HAP-1 (cell line): ENCODE measurements around the gene PIM3.
A peak's percentile ranks its signal among the peaks of the same experiment; 100 is the strongest.

Experiments
- DNase-seq, 2 experiments: peaks; one replicate each; pipeline ENCODE4 v3.0.0-alpha.2; 2016 to 2020; ENCODE audit warnings: low spot score in 2 of 2
- H3K27me3 ChIP-seq: fragments of 250-450 bp; sonication (Bioruptor Pico); 2 replicates; pipeline ENCODE4 v1.5.1; 2020; ENCODE audit warnings: low read depth, mild to moderate bottlenecking, moderate library complexity
- H3K36me3 ChIP-seq: fragments of 250-450 bp; sonication (Bioruptor Pico); replicated peaks from 2 replicates; pipeline ENCODE4 v1.5.1; 2020; ENCODE audit warnings: mild to moderate bottlenecking
- H3K4me1 ChIP-seq: fragments of 250-450 bp; sonication (Bioruptor Pico); 2 replicates; pipeline ENCODE4 v1.5.1; 2020; ENCODE audit warnings: mild to moderate bottlenecking
- H3K4me3 ChIP-seq: fragments of 250-450 bp; sonication (Bioruptor Pico); 2 replicates; pipeline ENCODE4 v1.5.1; 2020; ENCODE audit warnings: mild to moderate bottlenecking, moderate library complexity
- H3K9me3 ChIP-seq: fragments of 250-450 bp; sonication (Bioruptor Pico); 2 replicates; pipeline ENCODE4 v1.5.1; 2020; ENCODE audit warnings: mild to moderate bottlenecking, moderate library complexity
- in situ Hi-C: fragments of 300-500 bp; cut with MboI; formaldehyde crosslinking; loops from 3 replicates; pipeline ENCODE4 v1.14.3; 2020; ENCODE audit warnings: low sequenced_read_pairs, inconsistent platforms, mixed read lengths

The PIM3 gene

GRCh38 chr22:49996119-49996517 lies 35.5 kb downstream of the PIM3 start:
- peaks cover 7% of the 10 kb centered on the region; the same call in 1 of the 2 replicates for H3K9me3 ChIP-seq
- no peaks in the 10 kb centered on the region for H3K4me1 ChIP-seq
- no peak for DNase-seq
- no peaks in the 10 kb centered on the region for H3K27me3 ChIP-seq
- in situ Hi-C loops: no loop called here
- H3K36me3 ChIP-seq: no peaks in the 10 kb centered on the region
- no peak overlapping the region for H3K4me3 ChIP-seq

- no peaks in the 10 kb centered on the region for H3K4me1 ChIP-seq
- DNase-seq: no peak
- in situ Hi-C loops: no loop called here
These were observed 36.1 kb downstream of the PIM3 start for GRCh38 chr22:49996518-49997250.

GRCh38 chr22:49997251-49997599 lies 36.7 kb downstream of the PIM3 start:
- no peaks in the 10 kb centered on the region for H3K36me3 ChIP-seq

More at GRCh38 chr22:49996518-49997250, 36.1 kb downstream of the PIM3 start:
- Histone ChIP-seq H3K36me3 (no peaks in the 10 kb centered on the region), H3K9me3 (peaks cover 3% of the 10 kb centered on the region; the same call in 1 of the 2 replicates), H3K27me3 (no peaks in the 10 kb centered on the region), H3K4me3 (no peak overlapping the region)

GRCh38 chr22:49997932-49998717 lies 37.6 kb downstream of the PIM3 start:
- no peak for DNase-seq
- Histone ChIP-seq H3K36me3 (no peaks in the 10 kb centered on the region), H3K4me1 (no peaks in the 10 kb centered on the region), H3K27me3 (no peaks in the 10 kb centered on the region), H3K4me3 (no peak overlapping the region), H3K9me3 (no peaks in the 10 kb centered on the region)
- in situ Hi-C loops: no loop called here

More at GRCh38 chr22:49997251-49997599, 36.7 kb downstream of the PIM3 start:
- DNase-seq: no peak
- Histone ChIP-seq H3K9me3 (no peaks in the 10 kb centered on the region), H3K4me1 (no peaks in the 10 kb centered on the region), H3K27me3 (no peaks in the 10 kb centered on the region), H3K4me3 (no peak overlapping the region)
- in situ Hi-C loops: no loop called here

GRCh38 chr22:49998718-49999062 lies 38.1 kb downstream of the PIM3 start:
- Histone ChIP-seq H3K36me3 (no peaks in the 10 kb centered on the region), H3K9me3 (no peaks in the 10 kb centered on the region), H3K4me1 (no peaks in the 10 kb centered on the region), H3K4me3 (no peak overlapping the region), H3K27me3 (no peaks in the 10 kb centered on the region)
- DNase-seq: no peak
- in situ Hi-C loops: no loop called here

- DNase-seq: peak in 1 of 2 experiments; percentile 74
- in situ Hi-C loops: no loop called here
- Histone ChIP-seq H3K4me1 (no peaks in the 10 kb centered on the region), H3K27me3 (no peaks in the 10 kb centered on the region), H3K9me3 (no peaks in the 10 kb centered on the region), H3K4me3 (peak overlapping the region; percentile 33), H3K36me3 (no peaks in the 10 kb centered on the region)
These were observed 38.7 kb downstream of the PIM3 start for GRCh38 chr22:49999063-49999945.

- peak overlapping the region; percentile 33 for H3K4me3 ChIP-seq
- no peaks in the 10 kb centered on the region for H3K4me1 ChIP-seq
- in situ Hi-C loops: no loop called here
- DNase-seq: no peak
- no peaks in the 10 kb centered on the region for H3K36me3 ChIP-seq
- no peaks in the 10 kb centered on the region for H3K27me3 ChIP-seq
- no peaks in the 10 kb centered on the region for H3K9me3 ChIP-seq
These were observed 39.5 kb downstream of the PIM3 start for GRCh38 chr22:49999946-50000586.

GRCh38 chr22:50000587-50001387 lies 40.2 kb downstream of the PIM3 start:
- Histone ChIP-seq H3K27me3 (no peaks in the 10 kb centered on the region), H3K4me3 (no peak overlapping the region), H3K4me1 (no peaks in the 10 kb centered on the region), H3K9me3 (no peaks in the 10 kb centered on the region), H3K36me3 (no peaks in the 10 kb centered on the region)
- in situ Hi-C loops: no loop called here
- no peak for DNase-seq

- DNase-seq: no peak
- Histone ChIP-seq H3K4me3 (no peak overlapping the region), H3K27me3 (no peaks in the 10 kb centered on the region), H3K36me3 (no peaks in the 10 kb centered on the region), H3K4me1 (no peaks in the 10 kb centered on the region), H3K9me3 (no peaks in the 10 kb centered on the region)
- in situ Hi-C loops: no loop called here
These were observed 41.0 kb downstream of the PIM3 start for GRCh38 chr22:50001388-50002231.

- no peaks in the 10 kb centered on the region for H3K36me3 ChIP-seq
- in situ Hi-C loops: no loop called here
- no peaks in the 10 kb centered on the region for H3K4me1 ChIP-seq
- no peak overlapping the region for H3K4me3 ChIP-seq
- no peaks in the 10 kb centered on the region for H3K27me3 ChIP-seq
- DNase-seq: no peak
- no peaks in the 10 kb centered on the region for H3K9me3 ChIP-seq
These were observed 42.2 kb downstream of the PIM3 start for GRCh38 chr22:50002791-50003190.

- H3K27me3 ChIP-seq: 0 out of 2 replicates have a peak, but pooled peaks cover 2% of the 10 kb centered on the region
- no peak overlapping the region for H3K4me3 ChIP-seq
- no peaks in the 10 kb centered on the region for H3K36me3 ChIP-seq
- H3K9me3 ChIP-seq: no peaks in the 10 kb centered on the region
- DNase-seq: no peak
- H3K4me1 ChIP-seq: no peaks in the 10 kb centered on the region
- in situ Hi-C loops: no loop called here
These were observed 44.3 kb downstream of the PIM3 start for GRCh38 chr22:50004918-50005317.

- H3K4me3 ChIP-seq: no peak overlapping the region
- no peaks in the 10 kb centered on the region for H3K4me1 ChIP-seq
- no peaks in the 10 kb centered on the region for H3K9me3 ChIP-seq
- in situ Hi-C loops: no loop called here
- peaks cover 10% of the 10 kb centered on the region for H3K27me3 ChIP-seq
- H3K36me3 ChIP-seq: no peaks in the 10 kb centered on the region
- DNase-seq: no peak
These were observed 46.5 kb downstream of the PIM3 start for GRCh38 chr22:50007057-50007511.
